ENCODE data around the gene TNFRSF13B. TPM values are rescaled to one million over a fixed set of nuclear protein-coding genes. Genes with fewer than 3 reads are reported as not detected.

The TNFRSF13B gene
- total RNA-seq, 1 experiment from 2014 or later, result not detected

GRCh38 chr17:16930571-16931317 lies 41.2 kb downstream of the TNFRSF13B start:
- Histone ChIP-seq H3K27ac (no peak overlapping the region), H3K4me3 (no peak overlapping the region), H3K36me3 (no peaks in the 10 kb centered on the region), H3K4me1 (replicated peaks) (no peaks in the 10 kb centered on the region), H3K27me3 (replicated peaks) (no peaks in the 10 kb centered on the region), H3K9me3 (replicated peaks) (no peaks in the 10 kb centered on the region)
- no peak for DNase-seq (ENCODE audit: low read depth in 1 of 2, low spot score in 2 of 2)

GRCh38 chr17:16929757-16930520 lies 42.0 kb downstream of the TNFRSF13B start:
- no peaks in the 10 kb centered on the region for H3K27me3 ChIP-seq (replicated peaks)
- no peak for DNase-seq (ENCODE audit: low read depth in 1 of 2, low spot score in 2 of 2)
- no peak overlapping the region for H3K4me3 ChIP-seq
- no peaks in the 10 kb centered on the region for H3K36me3 ChIP-seq
- H3K9me3 ChIP-seq (replicated peaks), result no peaks in the 10 kb centered on the region
- no peak overlapping the region for H3K27ac ChIP-seq
- no peaks in the 10 kb centered on the region for H3K4me1 ChIP-seq (replicated peaks)

- Histone ChIP-seq H3K4me1 (replicated peaks) (no peaks in the 10 kb centered on the region), H3K9me3 (replicated peaks) (no peaks in the 10 kb centered on the region), H3K27ac (no peak overlapping the region)
Observed at GRCh38 chr17:16929035-16929680, 42.8 kb downstream of the TNFRSF13B start.

GRCh38 chr17:16928406-16929034 lies 43.4 kb downstream of the TNFRSF13B start:
- DNase-seq (ENCODE audit: low read depth in 1 of 2, low spot score in 2 of 2), result no peak
- H3K27ac ChIP-seq, result no peak overlapping the region
- no peak overlapping the region for H3K4me3 ChIP-seq
- no peaks in the 10 kb centered on the region for H3K36me3 ChIP-seq
- no peaks in the 10 kb centered on the region for H3K4me1 ChIP-seq (replicated peaks)
- no peaks in the 10 kb centered on the region for H3K27me3 ChIP-seq (replicated peaks)
- H3K9me3 ChIP-seq (replicated peaks), result no peaks in the 10 kb centered on the region

More at GRCh38 chr17:16929035-16929680, 42.8 kb downstream of the TNFRSF13B start:
- Histone ChIP-seq H3K27me3 (replicated peaks) (no peaks in the 10 kb centered on the region), H3K4me3 (no peak overlapping the region), H3K36me3 (no peaks in the 10 kb centered on the region)
- DNase-seq (ENCODE audit: low read depth in 1 of 2, low spot score in 2 of 2), result no peak

- Histone ChIP-seq H3K36me3 (no peaks in the 10 kb centered on the region), H3K27ac (no peak overlapping the region), H3K27me3 (replicated peaks) (no peaks in the 10 kb centered on the region), H3K4me1 (replicated peaks) (no peaks in the 10 kb centered on the region), H3K9me3 (replicated peaks) (no peaks in the 10 kb centered on the region), H3K4me3 (no peak overlapping the region)
- no peak for DNase-seq (ENCODE audit: low read depth in 1 of 2, low spot score in 2 of 2)
Observed at GRCh38 chr17:16927641-16928321, 44.1 kb downstream of the TNFRSF13B start.

GRCh38 chr17:16926571-16927451 lies 45.1 kb downstream of the TNFRSF13B start:
- Histone ChIP-seq H3K36me3 (no peaks in the 10 kb centered on the region), H3K4me1 (replicated peaks) (no peaks in the 10 kb centered on the region), H3K9me3 (replicated peaks) (no peaks in the 10 kb centered on the region), H3K27ac (no peak overlapping the region), H3K4me3 (no peak overlapping the region), H3K27me3 (replicated peaks) (no peaks in the 10 kb centered on the region)
- no peak for DNase-seq (ENCODE audit: low read depth in 1 of 2, low spot score in 2 of 2)

- Histone ChIP-seq H3K4me3 (no peak overlapping the region), H3K9me3 (replicated peaks) (no peaks in the 10 kb centered on the region), H3K4me1 (replicated peaks) (no peaks in the 10 kb centered on the region), H3K27me3 (replicated peaks) (no peaks in the 10 kb centered on the region; the same call in 1 of the 2 replicates), H3K36me3 (no peaks in the 10 kb centered on the region), H3K27ac (no peak overlapping the region)
- DNase-seq (ENCODE audit: low read depth in 1 of 2, low spot score in 2 of 2), result no peak
Observed at GRCh38 chr17:16926061-16926511, 45.8 kb downstream of the TNFRSF13B start.

- Histone ChIP-seq H3K9me3 (replicated peaks) (no peaks in the 10 kb centered on the region), H3K27ac (no peak overlapping the region), H3K36me3 (no peaks in the 10 kb centered on the region), H3K4me1 (replicated peaks) (no peaks in the 10 kb centered on the region), H3K4me3 (no peak overlapping the region), H3K27me3 (replicated peaks) (no peaks in the 10 kb centered on the region; the same call in 1 of the 2 replicates)
- DNase-seq (ENCODE audit: low read depth in 1 of 2, low spot score in 2 of 2), result no peak
Observed at GRCh38 chr17:16925461-16926060, 46.4 kb downstream of the TNFRSF13B start.

- no peaks in the 10 kb centered on the region for H3K4me1 ChIP-seq (replicated peaks)
- H3K36me3 ChIP-seq, result no peaks in the 10 kb centered on the region
- H3K4me3 ChIP-seq, result no peak overlapping the region
- no peaks in the 10 kb centered on the region for H3K9me3 ChIP-seq (replicated peaks)
- H3K27me3 ChIP-seq (replicated peaks), result no peaks in the 10 kb centered on the region; the same call in 1 of the 2 replicates
- DNase-seq (ENCODE audit: low read depth in 1 of 2, low spot score in 2 of 2), result no peak
- H3K27ac ChIP-seq, result no peak overlapping the region
Observed at GRCh38 chr17:16924696-16925440, 47.0 kb downstream of the TNFRSF13B start.

- Histone ChIP-seq H3K27me3 (replicated peaks) (no peaks in the 10 kb centered on the region; the same call in 1 of the 2 replicates), H3K4me3 (no peak overlapping the region), H3K4me1 (replicated peaks) (no peaks in the 10 kb centered on the region), H3K36me3 (no peaks in the 10 kb centered on the region), H3K27ac (no peak overlapping the region), H3K9me3 (replicated peaks) (no peaks in the 10 kb centered on the region)
- DNase-seq (ENCODE audit: low read depth in 1 of 2, low spot score in 2 of 2), result no peak
Observed at GRCh38 chr17:16923904-16924695, 47.8 kb downstream of the TNFRSF13B start.
